Measurements from ENCODE around the gene AQP3. TPM values are rescaled to one million over a fixed set of nuclear protein-coding genes. Genes with fewer than 3 reads are reported as not detected.

The AQP3 gene
- total and polyA plus RNA-seq, 2 of the 8 experiments (the other 6 are each of a cell fraction or from before 2014, with no cell fraction given): 2.6 to 7.6 TPM

DNA sequence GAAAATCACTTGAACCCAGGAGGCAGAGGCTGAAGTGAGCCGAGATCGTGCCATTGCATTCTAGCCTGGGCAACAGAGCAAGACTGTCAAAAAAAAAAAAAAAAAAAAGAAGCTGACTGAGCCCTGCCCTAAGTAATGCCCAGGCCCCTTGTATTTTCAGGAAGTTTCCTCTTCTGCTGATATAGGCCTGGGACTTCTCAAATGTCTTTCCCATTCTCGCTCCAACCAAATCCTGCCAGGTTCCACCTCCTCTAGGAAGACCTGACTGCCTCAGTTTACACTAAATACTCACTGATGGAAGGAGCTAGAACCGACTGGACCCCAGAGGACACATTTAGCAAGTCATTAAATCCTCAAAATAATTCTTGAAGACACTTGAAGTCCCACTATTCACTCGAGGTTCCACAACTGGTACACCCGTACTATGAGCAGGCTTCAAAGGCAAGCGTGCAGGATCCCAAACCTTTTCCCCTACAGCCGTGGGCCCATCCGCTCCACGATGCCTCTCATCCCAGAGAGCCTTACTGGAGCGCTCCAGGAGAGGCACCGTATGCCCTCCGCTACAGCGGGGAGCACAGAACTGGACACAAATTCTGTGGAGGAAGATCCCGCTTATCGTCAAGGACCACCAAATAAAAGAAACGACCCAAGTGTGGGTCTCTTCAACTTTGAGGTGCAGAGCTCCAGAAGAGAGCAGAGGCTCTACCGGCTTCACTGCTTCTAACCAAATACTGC is 25.7 kb upstream of the AQP3 start:
- Histone ChIP-seq H3K9me3 (ENCODE audit: insufficient read depth in 2 of 2, low read depth in 1 of 2, low read length in 1 of 2) (no peaks in the 10 kb centered on the region), H3K23me2 (ENCODE audit: low read depth, low read length) (peaks cover 8% of the 10 kb centered on the region; the same call in 1 of the 2 replicates), H3K18ac (ENCODE audit: extremely low read depth, low read length) (no peak overlapping the region), H3K23ac (ENCODE audit: insufficient read length) (no peak overlapping the region), H3K4ac (replicated peaks; ENCODE audit: insufficient read length, low read depth, low read length) (no peak overlapping the region), H3K79me2 (ENCODE audit: control insufficient read depth in 1 of 2, insufficient read depth in 2 of 2, low read length in 2 of 2) (peaks cover 7 to 21% of the 10 kb centered on the region in 2 experiments), H2BK12ac (ENCODE audit: low read depth, low read length) (no peak overlapping the region), H2BK120ac (replicated peaks; ENCODE audit: low read depth, low read length) (no peak overlapping the region), H4K5ac (ENCODE audit: insufficient read length, low read depth, low read length) (no peak overlapping the region), H3K14ac (ENCODE audit: insufficient read length) (no peak overlapping the region), H3K36me3 (ENCODE audit: control insufficient read depth in 2 of 4, insufficient read depth in 4 of 4, low read length in 3 of 4) (peaks cover 18 to 30% (median 25%) of the 10 kb centered on the region in 4 experiments), H4K20me1 (replicated peaks in 1 of 2; ENCODE audit: control insufficient read depth in 1 of 2, insufficient read depth in 2 of 2, low read length in 2 of 2) (peaks cover 3 to 6% of the 10 kb centered on the region in 2 experiments), H3K4me1 (replicated peaks in 1 of 4; ENCODE audit: control insufficient read depth in 3 of 4, insufficient read depth in 4 of 4, low read length in 3 of 4) (peaks cover 0 to 2% (median 0%) of the 10 kb centered on the region in 4 experiments; a peak in 1 of 7 replicates), H3K56ac (replicated peaks; ENCODE audit: insufficient read length, low read depth, low read length) (no peak overlapping the region), H2AFZ (ENCODE audit: low read length) (peak overlapping the region; percentile 65; the same call in 1 of the 2 replicates), H3K79me1 (ENCODE audit: low read depth, low read length) (peaks cover 5% of the 10 kb centered on the region; the same call in 1 of the 2 replicates), H3K4me3 (ENCODE audit: extremely low read depth in 1 of 4, insufficient read depth in 2 of 4, low read depth in 3 of 4, low read length in 4 of 4) (peak overlapping the region; percentile 86 to 98 (median 94)), H3K27me3 (replicated peaks in 1 of 4; ENCODE audit: control insufficient read depth in 3 of 4, extremely low read depth in 1 of 4, insufficient read depth in 3 of 4, low read length in 3 of 4) (no peaks in the 10 kb centered on the region), H2BK20ac (ENCODE audit: low read length) (no peak overlapping the region), H3K4me2 (ENCODE audit: insufficient read depth in 1 of 2, low read depth in 2 of 2, low read length in 2 of 2) (peak overlapping the region; percentile 85 to 87), H3K27ac (ENCODE audit: low read depth, low read length) (no peak overlapping the region), H2AK5ac (ENCODE audit: low read depth, low read length) (no peak overlapping the region), H2BK15ac (ENCODE audit: low read length) (no peak overlapping the region), H4K8ac (ENCODE audit: extremely low read depth, insufficient read depth, low read length) (peak overlapping the region; percentile 68), H4K91ac (replicated peaks; ENCODE audit: insufficient read length, low read length) (no peak overlapping the region), H3K9ac (replicated peaks in 1 of 4; ENCODE audit: extremely low read depth in 1 of 4, low read depth in 3 of 4, low read length in 3 of 4) (peak overlapping the region; percentile 57 to 79 (median 64)), H2BK5ac (ENCODE audit: low read depth, low read length) (no peak overlapping the region)
- TF ChIP-seq POLR2AphosphoS5 (IDR thresholded peaks at IDR 0.05; ENCODE audit: low read depth, low read length) (no peak), SRF (IDR thresholded peaks at IDR 0.05; ENCODE audit: low read depth, low read length) (no peak), POLR2A (IDR thresholded peaks at IDR 0.05; ENCODE audit: control extremely low read depth in 1 of 2, low read depth in 2 of 2, low read length in 2 of 2) (no peak), YY1 (IDR thresholded peaks at IDR 0.05; ENCODE audit: low read depth, low read length) (no peak)
- TF ChIP-seq, protein P1, sequence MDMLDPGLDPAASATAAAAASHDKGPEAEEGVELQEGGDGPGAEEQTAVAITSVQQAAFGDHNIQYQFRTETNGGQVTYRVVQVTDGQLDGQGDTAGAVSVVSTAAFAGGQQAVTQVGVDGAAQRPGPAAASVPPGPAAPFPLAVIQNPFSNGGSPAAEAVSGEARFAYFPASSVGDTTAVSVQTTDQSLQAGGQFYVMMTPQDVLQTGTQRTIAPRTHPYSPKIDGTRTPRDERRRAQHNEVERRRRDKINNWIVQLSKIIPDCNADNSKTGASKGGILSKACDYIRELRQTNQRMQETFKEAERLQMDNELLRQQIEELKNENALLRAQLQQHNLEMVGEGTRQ (IDR thresholded peaks at IDR 0.05; ENCODE audit: low read length): no peak
- DNase-seq (ENCODE audit: low read depth in 1 of 2, low spot score in 2 of 2) (no peak), FAIRE-seq (no peak)
- POLR2A ChIA-PET (ENCODE audit: partially characterized antibody): interaction anchor here (0.6 to 3.7 kb wide), 9 partner anchors 10 to 183 kb away, joined by 3 to 34 read pairs (median 4); partner anchors contain the start of gene NFX1
- CTCF ChIA-PET (ENCODE audit: partially characterized antibody): interaction anchor here (0.6 to 20.9 kb wide), 10 partner anchors 18 to 151 kb away, joined by 3 to 358 read pairs (median 6); partner anchors contain the start of genes AQP3 and AQP7
- WGBS, 2 experiments (ENCODE audit: extremely low coverage in 1 of 2, insufficient coverage in 1 of 2, insufficient read length in 1 of 2, insufficient replicate concordance in 2 of 2, low coverage in 1 of 2, low lambda C conversion rate in 2 of 2, missing lambda C conversion rate in 1 of 2): 20% methylated on average over 18 of the region's 18 CpGs; no CpG with 5 or more reads in 1 of the 2 experiments
